Fibroblast of pulmonary artery (primary cell): Measurements from ENCODE around the gene SNAI1.
"Not testable (repeated sequence)": the region's sequence is repeated elsewhere in the genome, so short reads cannot be mapped to it uniquely, and the experiment has no call there.

Experiments used
- DNase-seq: peaks from one replicate; pipeline ENCODE4 v3.0.0-alpha.2; 2010; ENCODE audit warnings: low read depth
- H3K4me3 ChIP-seq: replicated peaks from 2 replicates; pipeline ENCODE4 v1.5.1; 2011; ENCODE audit warnings: low read depth, mild to moderate bottlenecking, control low read depth, low read length, moderate library complexity
- CTCF ChIP-seq: IDR thresholded peaks from 2 replicates; pipeline ENCODE4 v1.5.1; 2011; ENCODE audit warnings: mild to moderate bottlenecking, control low read depth, low read length, inconsistent platforms; ENCODE audit errors: missing control alignments

The SNAI1 gene

GRCh38 chr20:49999329-49999728 lies 16.5 kb downstream of the SNAI1 start:
- H3K4me3 ChIP-seq, result no peak overlapping the region
- no peak for DNase-seq
- no peak for TF ChIP-seq CTCF

GRCh38 chr20:50000548-50001222 lies 17.9 kb downstream of the SNAI1 start:
- peak; percentile 71 for DNase-seq
- H3K4me3 ChIP-seq, result not testable (repeated sequence)

- H3K4me3 ChIP-seq, result no peak overlapping the region
- DNase-seq, result no peak
- TF ChIP-seq CTCF, result no peak
These were observed 19.1 kb downstream of the SNAI1 start for GRCh38 chr20:50001784-50002311.

- DNase-seq, result peak; percentile 99
- TF ChIP-seq CTCF, result no peak
- H3K4me3 ChIP-seq, result no peak overlapping the region
These were observed 20.5 kb downstream of the SNAI1 start for GRCh38 chr20:50003253-50003656.

- peak; percentile 69 for DNase-seq
These were observed 21.4 kb downstream of the SNAI1 start for GRCh38 chr20:50004229-50004628.

GRCh38 chr20:50005471-50005981 lies 22.7 kb downstream of the SNAI1 start:
- TF ChIP-seq CTCF, result no peak
- no peak overlapping the region for H3K4me3 ChIP-seq
- DNase-seq, result peak; percentile 84

More at GRCh38 chr20:50004229-50004628, 21.4 kb downstream of the SNAI1 start:
- TF ChIP-seq CTCF, result no peak
- no peak overlapping the region for H3K4me3 ChIP-seq

- DNase-seq, result no peak
- no peak for TF ChIP-seq CTCF
These were observed 24.6 kb downstream of the SNAI1 start for GRCh38 chr20:50007369-50007768.

More at GRCh38 chr20:50007369-50007768, 24.6 kb downstream of the SNAI1 start:
- H3K4me3 ChIP-seq, result no peak overlapping the region
